ENCODE results near the gene KIFC1.
"Not testable (repeated sequence)": the region's sequence is repeated elsewhere in the genome, so short reads cannot be mapped to it uniquely, and the experiment has no call there.

Gene KIFC1

GRCh38 chr6:33391278-33391921 lies at the start of gene KIFC1:
Gene KIFC1 (plus strand): TSS chr6:33391823. CDS start chr6:33391986, 163 bp downstream.
- peak; percentile 90 for DNase-seq

- not testable (repeated sequence) for DNase-seq
These were observed 48.0 kb upstream of the KIFC1 start for GRCh38 chr6:33343606-33343952.

- DNase-seq = no peak
These were observed 47.5 kb upstream of the KIFC1 start for GRCh38 chr6:33343953-33344611.

GRCh38 chr6:33344701-33345697 lies 46.6 kb upstream of the KIFC1 start:
- no peak for DNase-seq

GRCh38 chr6:33346972-33347371 lies 44.7 kb upstream of the KIFC1 start:
- DNase-seq = not testable (repeated sequence)

- no peak for DNase-seq
These were observed 43.8 kb upstream of the KIFC1 start for GRCh38 chr6:33347816-33348215.

- not testable (repeated sequence) for DNase-seq
These were observed 35.8 kb upstream of the KIFC1 start for GRCh38 chr6:33355860-33356259.

GRCh38 chr6:33356295-33356694 lies 35.3 kb upstream of the KIFC1 start:
- no peak for DNase-seq

GRCh38 chr6:33357160-33357871 lies 34.3 kb upstream of the KIFC1 start:
- DNase-seq = not testable (repeated sequence)

GRCh38 chr6:33359331-33359730 lies 32.3 kb upstream of the KIFC1 start:
- no peak for DNase-seq

- DNase-seq = not testable (repeated sequence)
These were observed 28.1 kb upstream of the KIFC1 start for GRCh38 chr6:33363486-33363885.

- DNase-seq = not testable (repeated sequence)
These were observed 27.0 kb upstream of the KIFC1 start for GRCh38 chr6:33364475-33365205.

- DNase-seq = not testable (repeated sequence)
These were observed 26.2 kb upstream of the KIFC1 start for GRCh38 chr6:33365206-33365971.

- no peak for DNase-seq
These were observed 24.5 kb upstream of the KIFC1 start for GRCh38 chr6:33367009-33367714.

- DNase-seq = not testable (repeated sequence)
These were observed 24.0 kb upstream of the KIFC1 start for GRCh38 chr6:33367715-33368025.

- not testable (repeated sequence) for DNase-seq
These were observed 19.7 kb upstream of the KIFC1 start for GRCh38 chr6:33371901-33372300.

GRCh38 chr6:33372526-33373123 lies 19.0 kb upstream of the KIFC1 start:
- DNase-seq = no peak

- DNase-seq = no peak
These were observed 17.4 kb upstream of the KIFC1 start for GRCh38 chr6:33373960-33374910.

- DNase-seq = no peak
These were observed 16.4 kb upstream of the KIFC1 start for GRCh38 chr6:33375143-33375671.
